Measurements from ENCODE around the gene WDR76. TPM values are rescaled to one million over a fixed set of nuclear protein-coding genes. Genes with fewer than 3 reads are reported as not detected.
A peak's percentile ranks its signal among the peaks of the same experiment; 100 is the strongest.

Gene WDR76
- total RNA-seq, 2 experiments from 2014 or later: 76.8 to 89.2 TPM

GRCh38 chr15:43881944-43882343 lies 55.1 kb downstream of the WDR76 start:
- peak; percentile 17 for DNase-seq
- H3K4me1 Mint-ChIP-seq: no peaks in the 10 kb centered on the region
- H3K9me3 Mint-ChIP-seq: no peaks in the 10 kb centered on the region
- CTCF ChIA-PET: no interaction called here
- H3K27ac Mint-ChIP-seq: no peak overlapping the region
- peaks cover 25% of the 10 kb centered on the region for H3K36me3 Mint-ChIP-seq (ENCODE audit: low read depth)
- no peak overlapping the region for H3K4me3 Mint-ChIP-seq
- H3K27me3 Mint-ChIP-seq: no peaks in the 10 kb centered on the region
- POLR2A ChIA-PET: no interaction called here

GRCh38 chr15:43883571-43883970 lies 56.8 kb downstream of the WDR76 start:
- Mint-ChIP-seq H3K27me3 (no peaks in the 10 kb centered on the region), H3K9me3 (no peaks in the 10 kb centered on the region), H3K27ac (no peak overlapping the region), H3K4me3 (no peak overlapping the region), H3K4me1 (no peaks in the 10 kb centered on the region), H3K36me3 (ENCODE audit: low read depth) (peaks cover 22% of the 10 kb centered on the region)
- ChIA-PET POLR2A (no interaction called here), CTCF (no interaction called here)
- DNase-seq: no peak

- no peaks in the 10 kb centered on the region for H3K4me1 Mint-ChIP-seq
- H3K36me3 Mint-ChIP-seq (ENCODE audit: low read depth): peaks cover 19% of the 10 kb centered on the region
- H3K27ac Mint-ChIP-seq: no peak overlapping the region
- no peaks in the 10 kb centered on the region for H3K9me3 Mint-ChIP-seq
- DNase-seq: no peak
- ChIA-PET CTCF (no interaction called here), POLR2A (no interaction called here)
- no peaks in the 10 kb centered on the region for H3K27me3 Mint-ChIP-seq
- H3K4me3 Mint-ChIP-seq: no peak overlapping the region
Observed at GRCh38 chr15:43886558-43886957, 59.8 kb downstream of the WDR76 start.

GRCh38 chr15:43887901-43888300 lies 61.1 kb downstream of the WDR76 start:
- Mint-ChIP-seq H3K27ac (peak overlapping the region; percentile 41), H3K9me3 (no peaks in the 10 kb centered on the region), H3K4me1 (no peaks in the 10 kb centered on the region), H3K27me3 (no peaks in the 10 kb centered on the region), H3K4me3 (no peak overlapping the region), H3K36me3 (ENCODE audit: low read depth) (peaks cover 11% of the 10 kb centered on the region)
- ChIA-PET CTCF (interaction anchor here (0.9 kb wide), 1 partner anchor 179 kb away, joined by 3 read pairs; no protein-coding TSS in a partner anchor), POLR2A (no interaction called here)
- no peak for DNase-seq

- no peak for DNase-seq
- Mint-ChIP-seq H3K4me3 (no peak overlapping the region), H3K27ac (no peak overlapping the region), H3K27me3 (no peaks in the 10 kb centered on the region), H3K9me3 (no peaks in the 10 kb centered on the region), H3K36me3 (ENCODE audit: low read depth) (peaks cover 8% of the 10 kb centered on the region), H3K4me1 (no peaks in the 10 kb centered on the region)
- CTCF ChIA-PET: no interaction called here
- POLR2A ChIA-PET: no interaction called here
Observed at GRCh38 chr15:43889042-43889441, 62.2 kb downstream of the WDR76 start.

- Mint-ChIP-seq H3K36me3 (ENCODE audit: low read depth) (peaks cover 3% of the 10 kb centered on the region), H3K27ac (peak overlapping the region; percentile 22), H3K27me3 (no peaks in the 10 kb centered on the region), H3K4me1 (no peaks in the 10 kb centered on the region), H3K4me3 (no peak overlapping the region), H3K9me3 (no peaks in the 10 kb centered on the region)
- no peak for DNase-seq
- ChIA-PET CTCF (no interaction called here), POLR2A (no interaction called here)
Observed at GRCh38 chr15:43893956-43894355, 67.2 kb downstream of the WDR76 start.

- ChIA-PET POLR2A (interaction anchor here (0.5 kb wide), 1 partner anchor 92 kb away, joined by 4 read pairs; no protein-coding TSS in a partner anchor), CTCF (interaction anchor here (0.5 to 1.0 kb wide), 2 partner anchors 9 to 46 kb away, joined by 3 read pairs; no protein-coding TSS in a partner anchor)
- H3K9me3 Mint-ChIP-seq: no peaks in the 10 kb centered on the region
- no peak overlapping the region for H3K4me3 Mint-ChIP-seq
- H3K27me3 Mint-ChIP-seq: no peaks in the 10 kb centered on the region
- H3K36me3 Mint-ChIP-seq (ENCODE audit: low read depth): no peaks in the 10 kb centered on the region
- no peak overlapping the region for H3K27ac Mint-ChIP-seq
- no peaks in the 10 kb centered on the region for H3K4me1 Mint-ChIP-seq
- DNase-seq: no peak
Observed at GRCh38 chr15:43895586-43895985, 68.8 kb downstream of the WDR76 start.

GRCh38 chr15:43896543-43896942 lies 69.7 kb downstream of the WDR76 start:
- CTCF ChIA-PET: no interaction called here
- H3K4me1 Mint-ChIP-seq: no peaks in the 10 kb centered on the region

GRCh38 chr15:43898891-43899290 lies 72.1 kb downstream of the WDR76 start:
- ChIA-PET CTCF (interaction anchor here (0.9 kb wide), 1 partner anchor 30 kb away, joined by 5 read pairs; no protein-coding TSS in a partner anchor), POLR2A (no interaction called here)
- DNase-seq: no peak
- H3K4me1 Mint-ChIP-seq: peaks cover 2% of the 10 kb centered on the region
- H3K27ac Mint-ChIP-seq: no peak overlapping the region
- H3K9me3 Mint-ChIP-seq: no peaks in the 10 kb centered on the region
- H3K4me3 Mint-ChIP-seq: no peak overlapping the region
- H3K36me3 Mint-ChIP-seq (ENCODE audit: low read depth): no peaks in the 10 kb centered on the region
- no peaks in the 10 kb centered on the region for H3K27me3 Mint-ChIP-seq

More at GRCh38 chr15:43896543-43896942, 69.7 kb downstream of the WDR76 start:
- H3K36me3 Mint-ChIP-seq (ENCODE audit: low read depth): no peaks in the 10 kb centered on the region
- no peaks in the 10 kb centered on the region for H3K9me3 Mint-ChIP-seq
- DNase-seq: no peak
- H3K27me3 Mint-ChIP-seq: no peaks in the 10 kb centered on the region
- H3K27ac Mint-ChIP-seq: no peak overlapping the region
- POLR2A ChIA-PET: interaction anchor here (0.6 kb wide), 1 partner anchor 41 kb away, joined by 4 read pairs; no protein-coding TSS in a partner anchor
- no peak overlapping the region for H3K4me3 Mint-ChIP-seq

GRCh38 chr15:43899928-43900327 lies 73.1 kb downstream of the WDR76 start:
- CTCF ChIA-PET: no interaction called here
- POLR2A ChIA-PET: no interaction called here

GRCh38 chr15:43900996-43901395 lies 74.2 kb downstream of the WDR76 start:
- ChIA-PET POLR2A (no interaction called here), CTCF (interaction anchor here (0.5 kb wide), 1 partner anchor 45 kb away, joined by 3 read pairs; no protein-coding TSS in a partner anchor)
- H3K27me3 Mint-ChIP-seq: no peaks in the 10 kb centered on the region
- no peak for DNase-seq
- H3K9me3 Mint-ChIP-seq: no peaks in the 10 kb centered on the region
- no peak overlapping the region for H3K4me3 Mint-ChIP-seq
- H3K4me1 Mint-ChIP-seq: peaks cover 2% of the 10 kb centered on the region
- H3K27ac Mint-ChIP-seq: no peak overlapping the region
- H3K36me3 Mint-ChIP-seq (ENCODE audit: low read depth): no peaks in the 10 kb centered on the region

More at GRCh38 chr15:43899928-43900327, 73.1 kb downstream of the WDR76 start:
- no peaks in the 10 kb centered on the region for H3K36me3 Mint-ChIP-seq (ENCODE audit: low read depth)
- no peaks in the 10 kb centered on the region for H3K27me3 Mint-ChIP-seq
- peaks cover 2% of the 10 kb centered on the region for H3K4me1 Mint-ChIP-seq
- H3K9me3 Mint-ChIP-seq: no peaks in the 10 kb centered on the region
- H3K27ac Mint-ChIP-seq: no peak overlapping the region
- no peak for DNase-seq
- H3K4me3 Mint-ChIP-seq: no peak overlapping the region

GRCh38 chr15:43901495-43901894 lies 74.7 kb downstream of the WDR76 start:
- no peak overlapping the region for H3K4me3 Mint-ChIP-seq
- POLR2A ChIA-PET: no interaction called here

GRCh38 chr15:43903864-43904290 lies 77.1 kb downstream of the WDR76 start:
- no peaks in the 10 kb centered on the region for H3K9me3 Mint-ChIP-seq
- ChIA-PET POLR2A (no interaction called here), CTCF (interaction anchor here (0.6 to 1.6 kb wide), 9 partner anchors 9 to 1214 kb away, joined by 3 to 6 read pairs (median 4); no protein-coding TSS in a partner anchor)
- no peak overlapping the region for H3K4me3 Mint-ChIP-seq
- H3K36me3 Mint-ChIP-seq (ENCODE audit: low read depth): no peaks in the 10 kb centered on the region
- no peaks in the 10 kb centered on the region for H3K27me3 Mint-ChIP-seq
- DNase-seq: peak; percentile 67
- peaks cover 2% of the 10 kb centered on the region for H3K4me1 Mint-ChIP-seq
- H3K27ac Mint-ChIP-seq: no peak overlapping the region

More at GRCh38 chr15:43901495-43901894, 74.7 kb downstream of the WDR76 start:
- Mint-ChIP-seq H3K27me3 (no peaks in the 10 kb centered on the region), H3K27ac (no peak overlapping the region), H3K9me3 (no peaks in the 10 kb centered on the region), H3K4me1 (peaks cover 2% of the 10 kb centered on the region), H3K36me3 (ENCODE audit: low read depth) (no peaks in the 10 kb centered on the region)
- CTCF ChIA-PET: no interaction called here
- no peak for DNase-seq

- H3K27ac Mint-ChIP-seq: no peak overlapping the region
- H3K4me1 Mint-ChIP-seq: peaks cover 2% of the 10 kb centered on the region
- no peak overlapping the region for H3K4me3 Mint-ChIP-seq
- H3K36me3 Mint-ChIP-seq (ENCODE audit: low read depth): no peaks in the 10 kb centered on the region
- CTCF ChIA-PET: no interaction called here
- no peak for DNase-seq
- no peaks in the 10 kb centered on the region for H3K27me3 Mint-ChIP-seq
- no peaks in the 10 kb centered on the region for H3K9me3 Mint-ChIP-seq
- POLR2A ChIA-PET: interaction anchor here (0.6 kb wide), 1 partner anchor 101 kb away, joined by 5 read pairs; no protein-coding TSS in a partner anchor
Observed at GRCh38 chr15:43905755-43906154, 79.0 kb downstream of the WDR76 start.
